Measurements from ENCODE around the gene ADGRB3.

The ADGRB3 gene

DNA sequence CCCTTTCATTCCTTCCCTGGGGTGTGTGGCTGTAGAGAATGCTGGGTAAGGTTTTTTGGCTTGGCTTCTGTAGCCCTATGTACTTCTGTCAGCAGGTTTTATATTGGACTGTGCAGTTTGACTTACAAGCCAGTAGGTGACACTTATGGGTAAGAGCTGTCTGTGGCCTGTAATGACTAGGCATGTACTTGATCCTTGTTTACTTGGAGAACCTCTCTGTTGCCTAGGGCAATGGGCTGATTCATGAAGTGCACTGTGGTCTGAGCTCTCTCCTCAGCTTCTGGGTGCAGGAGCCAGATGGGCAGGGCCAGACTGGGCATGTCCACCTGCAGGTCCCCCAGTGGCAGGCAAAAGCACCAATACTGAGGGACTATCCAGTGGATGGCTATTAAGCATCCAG is 544.6 kb downstream of the ADGRB3 start:
- no peak overlapping the region for H3K4me3 ChIP-seq
- in situ Hi-C loops (cut with MboI; ENCODE audit: low sequenced_read_pairs): no loop called here
- H3K27me3 ChIP-seq (ENCODE audit: low read depth): no peaks in the 10 kb centered on the region

DNA sequence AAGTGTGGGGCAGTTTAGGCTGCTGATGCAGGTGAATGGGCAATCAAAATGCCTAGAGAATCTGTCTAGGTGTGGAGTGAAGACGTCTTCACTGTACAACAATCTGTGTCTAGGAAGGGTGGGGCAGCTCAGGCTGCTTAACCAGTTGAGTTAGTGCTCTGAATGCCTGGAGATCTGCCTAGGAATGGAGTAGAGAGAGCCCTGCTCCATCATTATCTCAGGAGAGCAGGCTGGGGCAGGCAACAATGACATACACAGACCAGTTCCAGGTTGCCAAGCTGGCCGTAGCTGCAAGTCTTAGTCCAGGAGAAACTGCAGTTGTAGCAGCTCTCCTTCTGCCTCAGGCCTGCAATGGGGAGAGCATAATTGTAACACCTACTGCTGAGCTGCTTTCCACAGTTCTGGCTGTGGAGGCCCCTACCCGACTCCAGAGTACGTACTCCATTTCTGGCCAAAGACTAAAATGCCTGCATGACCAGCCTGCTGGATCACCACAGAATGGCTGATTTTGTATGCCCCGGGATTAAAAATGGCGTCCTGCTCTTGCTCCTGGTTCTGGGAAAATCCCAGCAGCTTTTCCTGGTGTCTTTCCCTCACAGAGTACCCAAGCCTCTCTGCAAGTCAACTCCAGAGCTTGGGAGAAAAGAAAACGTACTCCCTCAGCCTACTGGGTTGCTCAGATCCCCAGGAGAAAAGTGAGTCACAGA is 545.4 kb downstream of the ADGRB3 start:
- H3K4me3 ChIP-seq: no peak overlapping the region
- no peak for DNase-seq (ENCODE audit: low spot score in 2 of 2)

More for the DNA sequence above, 544.6 kb downstream of the ADGRB3 start:
- Histone ChIP-seq H3K36me3 (replicated peaks) (no peaks in the 10 kb centered on the region), H3K9me3 (no peaks in the 10 kb centered on the region), H3K4me1 (no peaks in the 10 kb centered on the region)
- DNase-seq (ENCODE audit: low spot score in 2 of 2): peak in 1 of 2 experiments; percentile 7

GRCh38 chr6:69181964-69182363 is 546.9 kb downstream of the ADGRB3 start:
- Histone ChIP-seq H3K9me3 (no peaks in the 10 kb centered on the region), H3K4me1 (no peaks in the 10 kb centered on the region), H3K36me3 (replicated peaks) (no peaks in the 10 kb centered on the region), H3K27me3 (ENCODE audit: low read depth) (no peaks in the 10 kb centered on the region), H3K4me3 (no peak overlapping the region)
- in situ Hi-C loops (cut with MboI; ENCODE audit: low sequenced_read_pairs): no loop called here
- DNase-seq (ENCODE audit: low spot score in 2 of 2): no peak

More for the DNA sequence above, 545.4 kb downstream of the ADGRB3 start:
- Histone ChIP-seq H3K9me3 (no peaks in the 10 kb centered on the region), H3K27me3 (ENCODE audit: low read depth) (no peaks in the 10 kb centered on the region), H3K4me1 (no peaks in the 10 kb centered on the region), H3K36me3 (replicated peaks) (no peaks in the 10 kb centered on the region)
- in situ Hi-C loops (cut with MboI; ENCODE audit: low sequenced_read_pairs): no loop called here

- no peak for DNase-seq (ENCODE audit: low spot score in 2 of 2)
- no peaks in the 10 kb centered on the region for H3K9me3 ChIP-seq
- in situ Hi-C loops (cut with MboI; ENCODE audit: low sequenced_read_pairs): no loop called here
- H3K4me1 ChIP-seq: no peaks in the 10 kb centered on the region
- H3K36me3 ChIP-seq (replicated peaks): no peaks in the 10 kb centered on the region
- no peaks in the 10 kb centered on the region for H3K27me3 ChIP-seq (ENCODE audit: low read depth)
- no peak overlapping the region for H3K4me3 ChIP-seq
Observed at GRCh38 chr6:69185276-69185675, 550.2 kb downstream of the ADGRB3 start.

GRCh38 chr6:69202768-69203167 is 567.7 kb downstream of the ADGRB3 start:
- Histone ChIP-seq H3K27me3 (ENCODE audit: low read depth) (no peaks in the 10 kb centered on the region), H3K36me3 (replicated peaks) (no peaks in the 10 kb centered on the region), H3K4me3 (no peak overlapping the region), H3K4me1 (no peaks in the 10 kb centered on the region), H3K9me3 (no peaks in the 10 kb centered on the region)
- in situ Hi-C loops (cut with MboI; ENCODE audit: low sequenced_read_pairs): no loop called here
- DNase-seq (ENCODE audit: low spot score in 2 of 2): no peak

DNA sequence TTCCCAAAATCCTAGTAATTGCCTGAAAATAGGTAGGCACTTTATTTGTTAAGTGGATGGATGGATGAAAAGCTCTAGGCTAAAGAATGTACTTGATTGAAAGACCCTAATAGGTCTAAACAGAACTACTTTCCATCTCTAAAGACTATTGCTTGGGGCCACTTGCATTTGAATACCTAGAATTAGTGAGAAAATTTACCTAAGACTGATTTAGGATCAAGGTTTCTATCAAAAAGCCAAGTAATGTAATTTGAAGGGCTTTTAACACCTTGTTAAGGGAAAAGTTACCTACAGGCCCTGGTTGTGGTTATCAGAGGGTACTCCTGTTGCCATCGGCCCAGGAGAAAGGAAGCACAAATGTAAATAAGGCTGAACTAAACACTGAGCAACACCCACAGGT is 581.0 kb downstream of the ADGRB3 start:
- in situ Hi-C loops (cut with MboI; ENCODE audit: low sequenced_read_pairs): no loop called here
- H3K4me1 ChIP-seq: peaks cover 6% of the 10 kb centered on the region; the same call in 1 of the 2 replicates
- H3K27me3 ChIP-seq (ENCODE audit: low read depth): peaks cover 3% of the 10 kb centered on the region
- no peaks in the 10 kb centered on the region; the same call in 1 of the 2 replicates for H3K36me3 ChIP-seq (replicated peaks)
- peak in 1 of 2 experiments; percentile 34 for DNase-seq (ENCODE audit: low spot score in 2 of 2)
- no peak overlapping the region for H3K4me3 ChIP-seq
- no peaks in the 10 kb centered on the region for H3K9me3 ChIP-seq

GRCh38 chr6:69217343-69217742 is 582.3 kb downstream of the ADGRB3 start:
- H3K36me3 ChIP-seq (replicated peaks): no peaks in the 10 kb centered on the region; the same call in 1 of the 2 replicates
- in situ Hi-C loops (cut with MboI; ENCODE audit: low sequenced_read_pairs): no loop called here
- peaks cover 3% of the 10 kb centered on the region for H3K27me3 ChIP-seq (ENCODE audit: low read depth)
- peaks cover 6% of the 10 kb centered on the region; the same call in 1 of the 2 replicates for H3K4me1 ChIP-seq
- no peak overlapping the region for H3K4me3 ChIP-seq
- no peak for DNase-seq (ENCODE audit: low spot score in 2 of 2)
- no peaks in the 10 kb centered on the region for H3K9me3 ChIP-seq

DNA sequence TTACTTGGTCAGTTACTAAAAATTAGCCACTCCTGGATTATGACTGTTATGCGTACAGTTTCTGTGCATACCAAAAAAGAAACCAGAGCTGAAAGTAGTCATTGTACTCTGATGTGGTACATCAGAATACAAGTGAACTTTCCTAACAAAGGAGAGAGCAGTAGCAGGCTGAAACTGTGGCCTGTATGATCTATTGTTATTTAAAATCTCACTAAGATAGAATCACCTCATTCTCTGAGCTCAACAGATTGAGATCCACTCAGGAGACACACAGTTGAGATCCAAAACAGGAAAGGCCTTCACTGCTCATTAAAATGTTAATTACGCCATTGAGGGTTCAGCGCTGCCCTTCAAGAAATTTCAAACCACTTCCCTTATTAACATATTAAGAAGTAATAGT is 585.3 kb downstream of the ADGRB3 start:
- H3K4me1 ChIP-seq: peaks cover 6% of the 10 kb centered on the region; the same call in 1 of the 2 replicates
- no peaks in the 10 kb centered on the region for H3K9me3 ChIP-seq
- peak; percentile 8 to 75 for DNase-seq (ENCODE audit: low spot score in 2 of 2)
- peaks cover 3% of the 10 kb centered on the region; the same call in 1 of the 2 replicates for H3K27me3 ChIP-seq (ENCODE audit: low read depth)
- in situ Hi-C loops (cut with MboI; ENCODE audit: low sequenced_read_pairs): no loop called here
- H3K4me3 ChIP-seq: no peak overlapping the region
- no peaks in the 10 kb centered on the region for H3K36me3 ChIP-seq (replicated peaks)

DNA sequence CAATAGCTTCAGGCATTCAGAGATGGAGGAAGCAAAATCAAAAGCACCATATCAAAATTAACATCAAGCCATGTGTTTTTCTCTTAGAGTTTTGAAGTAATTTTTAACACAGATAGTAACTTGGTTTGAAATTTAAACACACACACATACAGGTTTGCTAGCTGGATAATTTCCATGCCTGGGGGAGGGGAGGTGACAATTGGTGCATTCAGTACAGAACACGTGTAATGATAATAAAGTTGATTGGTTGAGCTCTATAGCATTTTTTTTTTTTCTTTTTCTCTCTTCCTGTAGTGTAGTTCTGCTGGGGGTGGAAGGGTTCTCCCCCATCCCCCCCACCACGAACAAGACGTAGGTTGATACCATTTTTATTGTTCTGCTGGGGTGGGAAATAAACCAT is 596.9 kb downstream of the ADGRB3 start:
- Histone ChIP-seq H3K36me3 (replicated peaks) (no peaks in the 10 kb centered on the region), H3K27me3 (ENCODE audit: low read depth) (no peaks in the 10 kb centered on the region; the same call in none of the 2 replicates), H3K4me1 (no peaks in the 10 kb centered on the region), H3K4me3 (no peak overlapping the region), H3K9me3 (no peaks in the 10 kb centered on the region)
- in situ Hi-C loops (cut with MboI; ENCODE audit: low sequenced_read_pairs): no loop called here
- DNase-seq (ENCODE audit: low spot score in 2 of 2): no peak

- in situ Hi-C loops (cut with MboI; ENCODE audit: low sequenced_read_pairs): no loop called here
- Histone ChIP-seq H3K4me3 (no peak overlapping the region), H3K9me3 (no peaks in the 10 kb centered on the region), H3K36me3 (replicated peaks) (no peaks in the 10 kb centered on the region), H3K27me3 (ENCODE audit: low read depth) (no peaks in the 10 kb centered on the region; the same call in none of the 2 replicates), H3K4me1 (no peaks in the 10 kb centered on the region)
- no peak for DNase-seq (ENCODE audit: low spot score in 2 of 2)
Observed at GRCh38 chr6:69232496-69232895, 597.4 kb downstream of the ADGRB3 start.

- Histone ChIP-seq H3K27me3 (ENCODE audit: low read depth) (no peaks in the 10 kb centered on the region; the same call in none of the 2 replicates), H3K4me1 (no peaks in the 10 kb centered on the region), H3K9me3 (no peaks in the 10 kb centered on the region), H3K4me3 (no peak overlapping the region), H3K36me3 (replicated peaks) (no peaks in the 10 kb centered on the region)
- in situ Hi-C loops (cut with MboI; ENCODE audit: low sequenced_read_pairs): no loop called here
- DNase-seq (ENCODE audit: low spot score in 2 of 2): peak; percentile 71 to 86
Observed at GRCh38 chr6:69232911-69233448, 597.9 kb downstream of the ADGRB3 start.

GRCh38 chr6:69238067-69238466 is 603.0 kb downstream of the ADGRB3 start:
- Histone ChIP-seq H3K4me1 (no peaks in the 10 kb centered on the region), H3K9me3 (no peaks in the 10 kb centered on the region), H3K4me3 (no peak overlapping the region), H3K36me3 (replicated peaks) (no peaks in the 10 kb centered on the region), H3K27me3 (ENCODE audit: low read depth) (no peaks in the 10 kb centered on the region)
- in situ Hi-C loops (cut with MboI; ENCODE audit: low sequenced_read_pairs): no loop called here
- no peak for DNase-seq (ENCODE audit: low spot score in 2 of 2)

GRCh38 chr6:69246983-69247382 is 611.9 kb downstream of the ADGRB3 start:
- Histone ChIP-seq H3K4me1 (no peaks in the 10 kb centered on the region), H3K36me3 (replicated peaks) (no peaks in the 10 kb centered on the region), H3K9me3 (no peaks in the 10 kb centered on the region), H3K4me3 (no peak overlapping the region), H3K27me3 (ENCODE audit: low read depth) (no peaks in the 10 kb centered on the region)
- DNase-seq (ENCODE audit: low spot score in 2 of 2): no peak
- in situ Hi-C loops (cut with MboI; ENCODE audit: low sequenced_read_pairs): no loop called here

DNA sequence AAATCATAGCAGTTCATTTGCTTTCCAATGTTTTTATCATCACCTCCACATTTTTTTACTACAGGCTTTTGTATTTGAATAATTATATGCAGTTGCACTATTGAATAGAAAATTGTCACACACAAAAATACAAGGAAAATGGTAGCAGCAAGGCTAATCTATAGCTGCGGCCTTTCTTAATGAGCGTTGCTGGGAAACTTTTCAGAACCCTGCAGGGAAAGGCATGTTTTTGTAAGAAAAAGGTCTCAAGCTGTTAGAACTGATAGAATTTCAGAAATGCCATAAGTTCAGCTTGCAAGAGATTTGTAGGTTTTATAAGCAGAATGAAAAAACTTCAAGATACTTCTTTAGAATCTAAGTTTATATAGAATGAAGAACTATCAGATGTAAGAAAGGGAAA is 625.9 kb downstream of the ADGRB3 start:
- no peaks in the 10 kb centered on the region for H3K9me3 ChIP-seq
- H3K4me3 ChIP-seq: no peak overlapping the region
- no peaks in the 10 kb centered on the region for H3K36me3 ChIP-seq (replicated peaks)
- no peak for DNase-seq (ENCODE audit: low spot score in 2 of 2)
- no peaks in the 10 kb centered on the region for H3K4me1 ChIP-seq
- in situ Hi-C loops (cut with MboI; ENCODE audit: low sequenced_read_pairs): no loop called here
- peaks cover 2% of the 10 kb centered on the region; the same call in 1 of the 2 replicates for H3K27me3 ChIP-seq (ENCODE audit: low read depth)

Data from HAP-1 (cell line).